ENCODE data around the gene UNC45A. TPM values are rescaled to one million over a fixed set of nuclear protein-coding genes. Genes with fewer than 3 reads are reported as not detected.
A peak's percentile ranks its signal among the peaks of the same experiment; 100 is the strongest.

UNC45A gene
- total RNA-seq, 4 donors from 2014 or later, result 38.7 to 76.0 (median 64.2) TPM

DNA sequence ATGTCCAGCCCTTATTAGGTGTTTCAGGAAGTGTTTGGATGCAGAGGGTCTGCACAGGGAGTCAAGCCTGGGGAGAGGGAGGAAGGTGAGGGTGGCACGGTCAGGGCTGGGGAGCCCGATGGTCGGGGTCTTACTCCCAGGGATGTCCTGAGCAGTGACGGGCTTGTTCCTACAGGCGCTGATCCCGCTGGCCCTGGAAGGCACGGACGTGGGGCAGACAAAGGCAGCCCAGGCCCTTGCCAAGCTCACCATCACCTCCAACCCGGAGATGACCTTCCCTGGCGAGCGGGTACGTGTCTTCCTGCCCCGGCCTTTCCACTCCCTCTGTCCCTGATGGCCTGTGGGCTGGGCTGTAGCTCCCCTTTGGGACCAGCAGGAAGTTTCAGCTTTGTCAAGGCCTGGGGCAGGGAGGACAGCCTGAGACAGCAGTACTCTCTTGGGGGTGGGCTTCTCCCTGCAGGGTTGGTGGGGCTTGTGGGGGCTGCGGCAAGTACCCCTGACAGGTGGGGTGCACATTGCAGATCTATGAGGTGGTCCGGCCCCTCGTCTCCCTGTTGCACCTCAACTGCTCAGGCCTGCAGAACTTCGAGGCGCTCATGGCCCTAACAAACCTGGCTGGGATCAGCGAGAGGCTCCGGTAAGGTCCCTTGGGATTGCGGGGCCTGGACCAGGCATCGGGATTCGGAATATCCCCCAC is 15.0 kb downstream of the UNC45A start:
- intact Hi-C loops (cut with DNase I), result no loop called here
- H3K27ac ChIP-seq, result peak overlapping the region in 2 of 4 donors; percentile 62 to 68
- H3K9me3 ChIP-seq, result no peaks in the 10 kb centered on the region
- peaks cover under 1 to 17% (median 6%) of the 10 kb centered on the region in 3 donors for H3K4me1 ChIP-seq
- no peak for TF ChIP-seq POLR2A (IDR thresholded peaks at IDR 0.05)
- TF ChIP-seq, protein P1, sequence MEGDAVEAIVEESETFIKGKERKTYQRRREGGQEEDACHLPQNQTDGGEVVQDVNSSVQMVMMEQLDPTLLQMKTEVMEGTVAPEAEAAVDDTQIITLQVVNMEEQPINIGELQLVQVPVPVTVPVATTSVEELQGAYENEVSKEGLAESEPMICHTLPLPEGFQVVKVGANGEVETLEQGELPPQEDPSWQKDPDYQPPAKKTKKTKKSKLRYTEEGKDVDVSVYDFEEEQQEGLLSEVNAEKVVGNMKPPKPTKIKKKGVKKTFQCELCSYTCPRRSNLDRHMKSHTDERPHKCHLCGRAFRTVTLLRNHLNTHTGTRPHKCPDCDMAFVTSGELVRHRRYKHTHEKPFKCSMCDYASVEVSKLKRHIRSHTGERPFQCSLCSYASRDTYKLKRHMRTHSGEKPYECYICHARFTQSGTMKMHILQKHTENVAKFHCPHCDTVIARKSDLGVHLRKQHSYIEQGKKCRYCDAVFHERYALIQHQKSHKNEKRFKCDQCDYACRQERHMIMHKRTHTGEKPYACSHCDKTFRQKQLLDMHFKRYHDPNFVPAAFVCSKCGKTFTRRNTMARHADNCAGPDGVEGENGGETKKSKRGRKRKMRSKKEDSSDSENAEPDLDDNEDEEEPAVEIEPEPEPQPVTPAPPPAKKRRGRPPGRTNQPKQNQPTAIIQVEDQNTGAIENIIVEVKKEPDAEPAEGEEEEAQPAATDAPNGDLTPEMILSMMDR (IDR thresholded peaks at IDR 0.05), result no peak
- no peak for DNase-seq
- WGBS, 2 donors, result 83 to 98% methylated on average over 7 to 8 of the region's 23 CpGs
- no peak overlapping the region for H3K4me3 ChIP-seq
- peaks cover 46 to 89% (median 66%) of the 10 kb centered on the region in 3 donors for H3K36me3 ChIP-seq
- no peaks in the 10 kb centered on the region for H3K27me3 ChIP-seq

DNA sequence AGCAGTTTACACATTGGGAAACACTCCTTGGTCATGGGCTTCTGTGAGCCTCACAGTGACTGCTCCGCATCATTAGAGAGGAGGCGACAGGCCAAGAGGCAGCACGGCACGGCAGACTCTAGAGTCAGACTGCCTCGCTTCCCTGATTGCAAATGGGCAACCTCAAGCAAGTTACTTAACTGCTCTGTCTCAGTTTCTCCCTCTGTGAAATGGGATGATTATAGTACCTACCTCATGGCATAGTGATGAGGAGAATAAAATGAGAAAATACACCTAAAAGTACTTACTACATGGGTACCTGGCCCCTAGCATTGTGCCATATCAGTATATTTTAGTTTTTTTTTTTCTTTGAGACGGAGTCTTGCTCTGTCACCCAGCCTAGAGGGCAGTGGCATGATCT is 15.6 kb downstream of the UNC45A start:
- Histone ChIP-seq H3K27ac (peak overlapping the region in 1 of 4 donors; percentile 68), H3K4me3 (no peak overlapping the region), H3K9me3 (no peaks in the 10 kb centered on the region), H3K4me1 (peaks cover 6 to 22% (median 11%) of the 10 kb centered on the region in 3 donors), H3K27me3 (no peaks in the 10 kb centered on the region), H3K36me3 (peaks cover 45 to 84% (median 61%) of the 10 kb centered on the region in 3 donors)
- intact Hi-C loops (cut with DNase I), result no loop called here
- no peak for DNase-seq
- TF ChIP-seq, protein P1 (IDR thresholded peaks at IDR 0.05), result no peak
- TF ChIP-seq POLR2A (IDR thresholded peaks at IDR 0.05), result no peak
- 75 to 100% methylated on average over 1 to 3 of the region's 6 CpGs for WGBS, 2 donors

DNA sequence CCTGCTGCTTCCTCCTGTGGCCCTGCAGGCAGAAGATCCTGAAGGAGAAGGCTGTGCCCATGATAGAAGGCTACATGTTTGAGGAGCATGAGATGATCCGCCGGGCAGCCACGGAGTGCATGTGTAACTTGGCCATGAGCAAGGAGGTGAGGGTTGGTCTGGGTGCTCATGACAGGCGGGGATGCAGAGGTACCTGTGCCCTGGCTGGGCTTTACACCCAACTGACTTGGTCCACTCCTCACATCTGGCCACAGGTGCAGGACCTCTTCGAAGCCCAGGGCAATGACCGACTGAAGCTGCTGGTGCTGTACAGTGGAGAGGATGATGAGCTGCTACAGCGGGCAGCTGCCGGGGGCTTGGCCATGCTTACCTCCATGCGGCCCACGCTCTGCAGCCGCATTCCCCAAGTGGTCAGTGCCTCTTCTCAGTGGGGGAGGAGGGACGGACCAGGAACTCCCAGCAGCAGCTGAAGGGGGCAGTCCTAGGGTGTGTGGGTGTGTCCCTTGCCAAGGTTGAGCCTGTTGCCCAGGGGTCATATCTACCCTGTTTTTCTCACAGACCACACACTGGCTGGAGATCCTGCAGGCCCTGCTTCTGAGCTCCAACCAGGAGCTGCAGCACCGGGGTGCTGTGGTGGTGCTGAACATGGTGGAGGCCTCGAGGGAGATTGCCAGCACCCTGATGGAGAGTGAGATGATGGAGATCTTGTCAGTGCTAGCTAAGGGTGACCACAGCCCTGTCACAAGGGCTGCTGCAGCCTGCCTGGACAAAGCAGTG is 18.0 kb downstream of the UNC45A start:
- no peak for DNase-seq
- WGBS, 2 donors, result 88 to 94% methylated on average over 7 to 9 of the region's 14 CpGs
- H3K4me1 ChIP-seq, result peaks cover 22 to 47% (median 25%) of the 10 kb centered on the region in 3 donors
- no peaks in the 10 kb centered on the region for H3K27me3 ChIP-seq
- no peaks in the 10 kb centered on the region for H3K9me3 ChIP-seq
- H3K27ac ChIP-seq, result no peak overlapping the region
- intact Hi-C loops (cut with DNase I), result no loop called here
- no peak overlapping the region for H3K4me3 ChIP-seq
- H3K36me3 ChIP-seq, result peaks cover 29 to 60% (median 41%) of the 10 kb centered on the region in 3 donors
- no peak for TF ChIP-seq POLR2A (IDR thresholded peaks at IDR 0.05)
- TF ChIP-seq, protein P1 (IDR thresholded peaks at IDR 0.05), result no peak

DNA sequence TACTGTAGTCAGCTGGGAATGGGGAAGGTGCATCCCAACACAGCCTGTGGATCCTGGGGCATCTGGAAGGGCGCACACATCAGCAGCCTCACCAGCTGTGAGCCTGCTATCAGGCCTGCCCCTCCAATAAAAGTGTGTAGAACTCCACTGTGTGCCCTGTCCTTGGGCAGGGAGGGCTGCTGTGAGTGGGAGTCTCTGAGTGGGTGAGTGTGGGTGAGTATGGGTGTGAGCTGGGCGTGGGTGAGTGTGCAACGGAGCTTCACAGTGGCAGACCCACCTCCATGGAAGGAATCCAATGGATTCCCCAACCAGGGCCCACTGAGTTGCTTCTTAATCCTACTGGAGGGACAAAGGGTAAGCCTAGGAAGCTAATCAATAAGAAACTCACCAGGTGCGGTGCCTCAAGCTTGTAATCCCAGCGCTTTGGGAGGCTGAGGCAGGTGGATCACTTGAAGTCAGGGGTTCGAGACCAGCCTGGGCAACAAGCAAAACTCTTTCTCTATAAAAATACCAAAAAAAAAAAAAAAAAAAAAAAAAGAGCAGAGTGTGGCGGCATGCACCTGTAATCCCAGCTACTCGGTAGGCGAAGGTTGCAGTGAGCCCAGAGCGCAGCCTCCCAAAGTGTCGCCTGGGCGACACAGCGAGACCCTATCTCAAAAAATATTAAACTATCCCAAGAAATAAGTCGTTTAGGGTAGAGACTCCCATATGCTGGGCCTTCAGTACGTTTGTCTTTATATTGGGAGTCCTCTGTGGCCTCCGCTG is 19.0 kb downstream of the UNC45A start:
- Histone ChIP-seq H3K27me3 (no peaks in the 10 kb centered on the region), H3K36me3 (peaks cover 23 to 49% (median 34%) of the 10 kb centered on the region in 3 donors), H3K27ac (peak overlapping the region; percentile 94 to 98 (median 96)), H3K9me3 (no peaks in the 10 kb centered on the region), H3K4me3 (peak overlapping the region; percentile 64 to 86 (median 84)), H3K4me1 (peaks cover 22 to 47% (median 24%) of the 10 kb centered on the region in 3 donors)
- intact Hi-C loops (cut with DNase I), result no loop called here
- WGBS, 2 donors, result 77 to 81% methylated on average over 11 to 13 of the region's 16 CpGs
- TF ChIP-seq, protein P1 (IDR thresholded peaks at IDR 0.05), result no peak
- TF ChIP-seq POLR2A (IDR thresholded peaks at IDR 0.05), result no peak
- no peak for DNase-seq
